ENCODE measurements around the gene BNIP3. TPM values are rescaled to one million over a fixed set of nuclear protein-coding genes. Genes with fewer than 3 reads are reported as not detected.

Gene BNIP3
- total RNA-seq, 1 experiment from 2014 or later: 113 TPM

DNA sequence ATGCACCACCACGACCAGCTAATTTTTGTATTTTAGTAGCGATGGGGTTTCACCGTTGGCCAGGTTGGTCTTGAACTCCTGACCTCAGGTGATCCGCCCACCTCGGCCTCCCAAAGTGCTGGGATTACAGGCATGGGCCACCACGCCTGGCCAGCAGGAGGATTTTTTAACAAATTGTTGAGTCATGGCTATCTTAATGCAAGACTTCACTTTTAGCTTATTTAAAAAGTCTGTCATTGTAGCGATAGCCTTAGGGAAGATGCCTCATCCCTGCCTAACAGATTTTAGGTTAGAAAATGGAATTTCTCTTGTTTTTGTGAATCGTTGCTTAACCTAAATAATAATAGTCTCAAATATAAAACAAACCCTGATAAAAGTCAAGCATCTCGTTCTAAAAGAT, 45.4 kb downstream of the BNIP3 start (continued):
- TF ChIP-seq ELF4 (CRISPR knock-in tag; IDR thresholded peaks at IDR 0.05; ENCODE audit: low read depth): no peak
- TF ChIP-seq NR2C2 (CRISPR knock-in tag; IDR thresholded peaks at IDR 0.05): no peak

DNA sequence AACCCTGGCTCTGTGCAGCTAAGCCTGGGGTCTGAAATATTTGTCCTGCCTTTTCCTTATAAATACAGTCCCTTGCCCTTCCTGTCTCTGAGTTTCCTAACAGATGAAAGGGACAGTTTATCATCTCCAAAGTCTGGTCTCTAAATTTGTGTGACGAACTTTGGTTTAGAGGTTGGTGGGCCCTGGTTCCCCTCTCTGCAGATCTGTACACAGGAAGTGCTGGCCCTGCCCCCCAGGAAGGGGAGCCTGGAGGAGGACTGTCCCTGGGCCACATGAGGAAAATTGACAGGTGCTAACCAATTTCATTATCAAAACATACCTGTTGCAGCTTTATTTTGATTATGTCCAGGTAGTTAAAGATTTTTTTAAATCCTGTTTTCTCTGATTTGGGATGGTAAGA, 46.5 kb downstream of the BNIP3 start:
- ChIA-PET POLR2A (no interaction called here), CTCF (interaction anchor here (0.7 kb wide), 1 partner anchor 36 kb away, joined by 4 read pairs; no protein-coding TSS in a partner anchor)
- Mint-ChIP-seq H3K9me3 (no peaks in the 10 kb centered on the region; the same call in 1 of the 2 replicates), H3K36me3 (peaks cover 35% of the 10 kb centered on the region), H3K27ac (no peak overlapping the region), H3K4me1 (peaks cover 25% of the 10 kb centered on the region), H3K27me3 (ENCODE audit: low read depth) (no peaks in the 10 kb centered on the region), H3K4me3 (no peak overlapping the region)
- ATAC-seq: no peak
- DNase-seq (ENCODE audit: low spot score): no peak
- TF ChIP-seq, protein P1, sequence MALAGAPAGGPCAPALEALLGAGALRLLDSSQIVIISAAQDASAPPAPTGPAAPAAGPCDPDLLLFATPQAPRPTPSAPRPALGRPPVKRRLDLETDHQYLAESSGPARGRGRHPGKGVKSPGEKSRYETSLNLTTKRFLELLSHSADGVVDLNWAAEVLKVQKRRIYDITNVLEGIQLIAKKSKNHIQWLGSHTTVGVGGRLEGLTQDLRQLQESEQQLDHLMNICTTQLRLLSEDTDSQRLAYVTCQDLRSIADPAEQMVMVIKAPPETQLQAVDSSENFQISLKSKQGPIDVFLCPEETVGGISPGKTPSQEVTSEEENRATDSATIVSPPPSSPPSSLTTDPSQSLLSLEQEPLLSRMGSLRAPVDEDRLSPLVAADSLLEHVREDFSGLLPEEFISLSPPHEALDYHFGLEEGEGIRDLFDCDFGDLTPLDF (CRISPR knock-in tag; IDR thresholded peaks at IDR 0.05): no peak
- TF ChIP-seq, protein P2, sequence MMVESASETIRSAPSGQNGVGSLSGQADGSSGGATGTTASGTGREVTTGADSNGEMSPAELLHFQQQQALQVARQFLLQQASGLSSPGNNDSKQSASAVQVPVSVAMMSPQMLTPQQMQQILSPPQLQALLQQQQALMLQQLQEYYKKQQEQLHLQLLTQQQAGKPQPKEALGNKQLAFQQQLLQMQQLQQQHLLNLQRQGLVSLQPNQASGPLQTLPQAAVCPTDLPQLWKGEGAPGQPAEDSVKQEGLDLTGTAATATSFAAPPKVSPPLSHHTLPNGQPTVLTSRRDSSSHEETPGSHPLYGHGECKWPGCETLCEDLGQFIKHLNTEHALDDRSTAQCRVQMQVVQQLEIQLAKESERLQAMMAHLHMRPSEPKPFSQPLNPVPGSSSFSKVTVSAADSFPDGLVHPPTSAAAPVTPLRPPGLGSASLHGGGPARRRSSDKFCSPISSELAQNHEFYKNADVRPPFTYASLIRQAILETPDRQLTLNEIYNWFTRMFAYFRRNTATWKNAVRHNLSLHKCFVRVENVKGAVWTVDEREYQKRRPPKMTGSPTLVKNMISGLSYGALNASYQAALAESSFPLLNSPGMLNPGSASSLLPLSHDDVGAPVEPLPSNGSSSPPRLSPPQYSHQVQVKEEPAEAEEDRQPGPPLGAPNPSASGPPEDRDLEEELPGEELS (CRISPR knock-in tag; IDR thresholded peaks at IDR 0.05): no peak
- TF ChIP-seq, protein P3, sequence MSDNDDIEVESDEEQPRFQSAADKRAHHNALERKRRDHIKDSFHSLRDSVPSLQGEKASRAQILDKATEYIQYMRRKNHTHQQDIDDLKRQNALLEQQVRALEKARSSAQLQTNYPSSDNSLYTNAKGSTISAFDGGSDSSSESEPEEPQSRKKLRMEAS (CRISPR knock-in tag; IDR thresholded peaks at IDR 0.05): no peak
- no peak for TF ChIP-seq MYBL2 (CRISPR knock-in tag; IDR thresholded peaks at IDR 0.05)
- TF ChIP-seq JAZF1 (CRISPR knock-in tag; IDR thresholded peaks at IDR 0.05): no peak
- no peak for TF ChIP-seq TP53 (CRISPR knock-in tag; IDR thresholded peaks at IDR 0.05)
- TF ChIP-seq, protein P4, sequence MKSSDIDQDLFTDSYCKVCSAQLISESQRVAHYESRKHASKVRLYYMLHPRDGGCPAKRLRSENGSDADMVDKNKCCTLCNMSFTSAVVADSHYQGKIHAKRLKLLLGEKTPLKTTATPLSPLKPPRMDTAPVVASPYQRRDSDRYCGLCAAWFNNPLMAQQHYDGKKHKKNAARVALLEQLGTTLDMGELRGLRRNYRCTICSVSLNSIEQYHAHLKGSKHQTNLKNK (CRISPR knock-in tag; IDR thresholded peaks at IDR 0.05): no peak
- TF ChIP-seq NFE2L1 (CRISPR knock-in tag; IDR thresholded peaks at IDR 0.05): no peak
- TF ChIP-seq, protein P5, sequence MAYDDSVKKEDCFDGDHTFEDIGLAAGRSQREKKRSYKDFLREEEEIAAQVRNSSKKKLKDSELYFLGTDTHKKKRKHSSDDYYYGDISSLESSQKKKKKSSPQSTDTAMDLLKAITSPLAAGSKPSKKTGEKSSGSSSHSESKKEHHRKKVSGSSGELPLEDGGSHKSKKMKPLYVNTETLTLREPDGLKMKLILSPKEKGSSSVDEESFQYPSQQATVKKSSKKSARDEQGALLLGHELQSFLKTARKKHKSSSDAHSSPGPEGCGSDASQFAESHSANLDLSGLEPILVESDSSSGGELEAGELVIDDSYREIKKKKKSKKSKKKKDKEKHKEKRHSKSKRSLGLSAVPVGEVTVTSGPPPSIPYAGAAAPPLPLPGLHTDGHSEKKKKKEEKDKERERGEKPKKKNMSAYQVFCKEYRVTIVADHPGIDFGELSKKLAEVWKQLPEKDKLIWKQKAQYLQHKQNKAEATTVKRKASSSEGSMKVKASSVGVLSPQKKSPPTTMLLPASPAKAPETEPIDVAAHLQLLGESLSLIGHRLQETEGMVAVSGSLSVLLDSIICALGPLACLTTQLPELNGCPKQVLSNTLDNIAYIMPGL (CRISPR knock-in tag; IDR thresholded peaks at IDR 0.05): no peak
- TF ChIP-seq FOXP1 (CRISPR knock-in tag; IDR thresholded peaks at IDR 0.05; ENCODE audit: borderline replicate concordance): no peak
- TF ChIP-seq, protein P6, sequence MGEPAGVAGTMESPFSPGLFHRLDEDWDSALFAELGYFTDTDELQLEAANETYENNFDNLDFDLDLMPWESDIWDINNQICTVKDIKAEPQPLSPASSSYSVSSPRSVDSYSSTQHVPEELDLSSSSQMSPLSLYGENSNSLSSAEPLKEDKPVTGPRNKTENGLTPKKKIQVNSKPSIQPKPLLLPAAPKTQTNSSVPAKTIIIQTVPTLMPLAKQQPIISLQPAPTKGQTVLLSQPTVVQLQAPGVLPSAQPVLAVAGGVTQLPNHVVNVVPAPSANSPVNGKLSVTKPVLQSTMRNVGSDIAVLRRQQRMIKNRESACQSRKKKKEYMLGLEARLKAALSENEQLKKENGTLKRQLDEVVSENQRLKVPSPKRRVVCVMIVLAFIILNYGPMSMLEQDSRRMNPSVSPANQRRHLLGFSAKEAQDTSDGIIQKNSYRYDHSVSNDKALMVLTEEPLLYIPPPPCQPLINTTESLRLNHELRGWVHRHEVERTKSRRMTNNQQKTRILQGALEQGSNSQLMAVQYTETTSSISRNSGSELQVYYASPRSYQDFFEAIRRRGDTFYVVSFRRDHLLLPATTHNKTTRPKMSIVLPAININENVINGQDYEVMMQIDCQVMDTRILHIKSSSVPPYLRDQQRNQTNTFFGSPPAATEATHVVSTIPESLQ (CRISPR knock-in tag; IDR thresholded peaks at IDR 0.05): no peak
- TF ChIP-seq, protein P7, sequence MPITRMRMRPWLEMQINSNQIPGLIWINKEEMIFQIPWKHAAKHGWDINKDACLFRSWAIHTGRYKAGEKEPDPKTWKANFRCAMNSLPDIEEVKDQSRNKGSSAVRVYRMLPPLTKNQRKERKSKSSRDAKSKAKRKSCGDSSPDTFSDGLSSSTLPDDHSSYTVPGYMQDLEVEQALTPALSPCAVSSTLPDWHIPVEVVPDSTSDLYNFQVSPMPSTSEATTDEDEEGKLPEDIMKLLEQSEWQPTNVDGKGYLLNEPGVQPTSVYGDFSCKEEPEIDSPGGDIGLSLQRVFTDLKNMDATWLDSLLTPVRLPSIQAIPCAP (CRISPR knock-in tag; IDR thresholded peaks at IDR 0.05): no peak

DNA sequence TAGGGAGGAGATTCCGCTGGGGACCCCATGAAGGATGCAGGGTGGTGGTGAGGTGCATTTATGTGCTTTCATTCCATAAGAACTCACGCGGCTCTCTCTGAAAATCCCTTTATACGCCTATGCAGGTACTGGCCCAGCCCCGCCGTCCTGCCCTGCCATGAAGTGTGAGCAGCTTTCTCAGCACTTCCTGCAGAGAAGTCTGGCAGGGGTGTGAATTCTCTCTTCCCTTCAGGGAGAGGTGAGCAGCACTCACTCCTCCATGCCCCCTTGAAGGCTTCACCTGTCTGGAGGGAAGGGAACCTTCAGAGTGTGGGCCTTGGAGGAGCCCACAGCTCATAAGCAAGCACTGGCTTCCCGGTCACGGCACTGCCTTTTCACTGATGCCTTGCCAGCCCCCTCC, 47.0 kb downstream of the BNIP3 start:
- DNase-seq (ENCODE audit: low spot score): no peak
- no peaks in the 10 kb centered on the region for H3K27me3 Mint-ChIP-seq (ENCODE audit: low read depth)
- CTCF ChIA-PET: interaction anchor here (0.7 kb wide), 1 partner anchor 35 kb away, joined by 4 read pairs; no protein-coding TSS in a partner anchor
- peaks cover 29% of the 10 kb centered on the region for H3K4me1 Mint-ChIP-seq
- ATAC-seq: no peak
- no peak overlapping the region for H3K4me3 Mint-ChIP-seq
- H3K9me3 Mint-ChIP-seq: no peaks in the 10 kb centered on the region; the same call in 1 of the 2 replicates
- no peak overlapping the region for H3K27ac Mint-ChIP-seq
- peaks cover 34% of the 10 kb centered on the region for H3K36me3 Mint-ChIP-seq
- POLR2A ChIA-PET: no interaction called here
- TF ChIP-seq, protein P8, sequence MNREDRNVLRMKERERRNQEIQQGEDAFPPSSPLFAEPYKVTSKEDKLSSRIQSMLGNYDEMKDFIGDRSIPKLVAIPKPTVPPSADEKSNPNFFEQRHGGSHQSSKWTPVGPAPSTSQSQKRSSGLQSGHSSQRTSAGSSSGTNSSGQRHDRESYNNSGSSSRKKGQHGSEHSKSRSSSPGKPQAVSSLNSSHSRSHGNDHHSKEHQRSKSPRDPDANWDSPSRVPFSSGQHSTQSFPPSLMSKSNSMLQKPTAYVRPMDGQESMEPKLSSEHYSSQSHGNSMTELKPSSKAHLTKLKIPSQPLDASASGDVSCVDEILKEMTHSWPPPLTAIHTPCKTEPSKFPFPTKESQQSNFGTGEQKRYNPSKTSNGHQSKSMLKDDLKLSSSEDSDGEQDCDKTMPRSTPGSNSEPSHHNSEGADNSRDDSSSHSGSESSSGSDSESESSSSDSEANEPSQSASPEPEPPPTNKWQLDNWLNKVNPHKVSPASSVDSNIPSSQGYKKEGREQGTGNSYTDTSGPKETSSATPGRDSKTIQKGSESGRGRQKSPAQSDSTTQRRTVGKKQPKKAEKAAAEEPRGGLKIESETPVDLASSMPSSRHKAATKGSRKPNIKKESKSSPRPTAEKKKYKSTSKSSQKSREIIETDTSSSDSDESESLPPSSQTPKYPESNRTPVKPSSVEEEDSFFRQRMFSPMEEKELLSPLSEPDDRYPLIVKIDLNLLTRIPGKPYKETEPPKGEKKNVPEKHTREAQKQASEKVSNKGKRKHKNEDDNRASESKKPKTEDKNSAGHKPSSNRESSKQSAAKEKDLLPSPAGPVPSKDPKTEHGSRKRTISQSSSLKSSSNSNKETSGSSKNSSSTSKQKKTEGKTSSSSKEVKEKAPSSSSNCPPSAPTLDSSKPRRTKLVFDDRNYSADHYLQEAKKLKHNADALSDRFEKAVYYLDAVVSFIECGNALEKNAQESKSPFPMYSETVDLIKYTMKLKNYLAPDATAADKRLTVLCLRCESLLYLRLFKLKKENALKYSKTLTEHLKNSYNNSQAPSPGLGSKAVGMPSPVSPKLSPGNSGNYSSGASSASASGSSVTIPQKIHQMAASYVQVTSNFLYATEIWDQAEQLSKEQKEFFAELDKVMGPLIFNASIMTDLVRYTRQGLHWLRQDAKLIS (CRISPR knock-in tag; IDR thresholded peaks at IDR 0.05; ENCODE audit: borderline replicate concordance): no peak
- TF ChIP-seq ZNF263 (CRISPR knock-in tag; IDR thresholded peaks at IDR 0.05; ENCODE audit: low read depth) (no peak), TEAD1 (CRISPR knock-in tag; IDR thresholded peaks at IDR 0.05) (no peak), HMGA2 (CRISPR knock-in tag; IDR thresholded peaks at IDR 0.05) (no peak), ESRRA (CRISPR knock-in tag; IDR thresholded peaks at IDR 0.05; ENCODE audit: borderline replicate concordance) (no peak)
- TF ChIP-seq, protein P1 (CRISPR knock-in tag; IDR thresholded peaks at IDR 0.05): no peak

All from WTC11 (cell line).